ENCODE measurements around the gene CGREF1.
A peak's percentile ranks its signal among the peaks of the same experiment; 100 is the strongest.

Gene CGREF1

GRCh38 chr2:27054721-27055120, 64.2 kb downstream of the CGREF1 start:
- no peak overlapping the region for H3K4me3 ChIP-seq (ENCODE audit: low read depth, low read length)
- no peak overlapping the region for H3K27ac ChIP-seq
- DNase-seq, result no peak
- in situ Hi-C loops (cut with HindIII; ENCODE audit: low pct_ligation_motif_present, low sequenced_read_pairs), result no loop called here
- no peak for TF ChIP-seq CTCF (IDR thresholded peaks at IDR 0.05; ENCODE audit: low read depth, low read length, missing control alignments)
- no peaks in the 10 kb centered on the region for H3K27me3 ChIP-seq (replicated peaks)
- peaks cover 25% of the 10 kb centered on the region for H3K36me3 ChIP-seq (replicated peaks)

DNA sequence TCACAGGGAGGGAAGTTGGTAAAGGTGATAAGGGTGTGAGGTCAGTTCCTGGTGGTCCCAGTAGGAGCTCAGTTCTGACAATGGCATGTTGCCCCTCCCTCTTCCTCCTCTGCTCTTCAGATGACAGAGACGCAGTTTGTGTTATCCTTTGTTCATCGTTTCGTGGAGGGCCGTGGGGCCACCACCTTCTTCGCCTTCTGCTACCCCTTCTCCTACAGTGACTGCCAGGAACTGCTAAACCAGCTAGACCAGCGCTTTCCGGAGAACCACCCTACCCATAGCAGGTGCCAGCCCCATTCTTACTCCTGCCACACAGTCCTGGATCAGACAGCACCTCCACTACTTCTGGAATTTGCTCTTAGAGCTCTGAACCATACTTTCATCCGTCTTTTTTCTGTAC, 65.2 kb downstream of the CGREF1 start:
- DNase-seq, result no peak
- Histone ChIP-seq H3K27me3 (replicated peaks) (no peaks in the 10 kb centered on the region), H3K4me3 (ENCODE audit: low read depth, low read length) (no peak overlapping the region), H3K27ac (no peak overlapping the region), H3K36me3 (replicated peaks) (peaks cover 19% of the 10 kb centered on the region)
- TF ChIP-seq CTCF (IDR thresholded peaks at IDR 0.05; ENCODE audit: low read depth, low read length, missing control alignments), result no peak
- in situ Hi-C loops (cut with HindIII; ENCODE audit: low pct_ligation_motif_present, low sequenced_read_pairs), result no loop called here

DNA sequence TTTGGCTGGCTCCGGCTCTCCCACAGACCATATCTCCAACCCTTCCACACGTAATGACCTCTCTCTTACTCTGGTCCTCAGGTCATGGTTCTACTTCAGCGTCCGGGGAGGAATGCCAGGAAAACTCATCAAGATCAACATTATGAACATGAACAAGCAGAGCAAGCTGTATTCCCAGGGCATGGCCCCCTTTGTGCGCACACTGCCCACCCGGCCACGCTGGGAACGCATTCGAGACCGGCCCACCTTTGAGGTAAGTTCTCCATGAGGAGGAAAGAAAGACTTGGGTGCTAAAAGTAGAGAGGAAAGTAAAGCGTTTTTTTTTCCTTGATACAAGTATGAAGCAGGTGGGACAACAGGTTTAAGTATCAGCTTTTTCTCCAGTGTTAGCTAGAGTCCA, 65.6 kb downstream of the CGREF1 start:
- Histone ChIP-seq H3K27ac (no peak overlapping the region), H3K4me3 (ENCODE audit: low read depth, low read length) (no peak overlapping the region), H3K27me3 (replicated peaks) (no peaks in the 10 kb centered on the region), H3K36me3 (replicated peaks) (peaks cover 19% of the 10 kb centered on the region)
- TF ChIP-seq CTCF (IDR thresholded peaks at IDR 0.05; ENCODE audit: low read depth, low read length, missing control alignments), result no peak
- no peak for DNase-seq
- in situ Hi-C loops (cut with HindIII; ENCODE audit: low pct_ligation_motif_present, low sequenced_read_pairs), result no loop called here

DNA sequence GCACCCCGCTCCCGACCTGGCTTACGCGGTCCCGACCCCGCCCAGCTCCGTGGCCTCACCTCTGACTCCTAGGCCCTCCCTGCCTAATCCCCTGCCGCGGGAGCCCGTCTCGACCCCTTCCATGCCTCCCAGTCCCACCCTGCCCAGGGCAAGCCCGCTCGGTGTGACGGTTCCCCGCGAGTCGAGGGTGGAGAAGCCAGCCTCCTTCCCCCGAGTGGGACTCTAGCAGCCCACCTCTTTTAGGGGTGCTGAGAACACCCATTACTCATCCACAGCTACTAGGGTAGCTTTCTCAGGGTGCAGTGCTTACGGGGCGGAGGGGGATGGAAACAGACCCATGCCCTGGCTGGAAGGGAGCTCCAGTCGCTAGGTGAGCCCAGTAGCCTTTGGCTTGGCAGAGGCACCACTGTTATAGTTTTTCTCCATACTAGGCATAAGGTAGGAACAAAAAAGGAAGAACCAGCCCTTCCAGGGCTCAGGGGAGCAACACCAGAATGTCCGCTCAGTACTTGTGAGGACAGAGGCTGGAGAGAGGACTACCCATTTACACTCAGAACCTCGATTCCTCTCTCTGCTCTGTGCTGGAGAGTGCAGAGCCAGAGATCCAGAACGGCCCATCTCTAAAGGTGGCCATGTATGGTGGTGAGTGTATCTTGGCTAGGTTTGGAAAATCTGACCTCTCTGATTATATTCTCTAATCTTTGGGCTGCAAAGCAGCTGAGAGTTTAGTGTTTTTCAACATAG, 66.9 kb downstream of the CGREF1 start:
- Histone ChIP-seq H3K4me3 (ENCODE audit: low read depth, low read length) (peak overlapping the region; percentile 86), H3K27me3 (replicated peaks) (no peaks in the 10 kb centered on the region), H3K27ac (peak overlapping the region; percentile 71), H3K36me3 (replicated peaks) (peaks cover 13% of the 10 kb centered on the region)
- no peak for TF ChIP-seq CTCF (IDR thresholded peaks at IDR 0.05; ENCODE audit: low read depth, low read length, missing control alignments)
- DNase-seq, result no peak
- in situ Hi-C loops (cut with HindIII; ENCODE audit: low pct_ligation_motif_present, low sequenced_read_pairs), result no loop called here

GRCh38 chr2:27050996-27051901, 67.7 kb downstream of the CGREF1 start, which contains the start of gene AGBL5:
AGBL5 (plus strand) TSS chr2:27051668; CDS start chr2:27052959, 1,291 bp downstream.
- Histone ChIP-seq H3K27ac (peak within 1 kb of the TSS; percentile 71), H3K27me3 (replicated peaks) (no peaks in the 10 kb centered on the region), H3K36me3 (replicated peaks) (peaks cover 12% of the 10 kb centered on the region), H3K4me3 (ENCODE audit: low read depth, low read length) (peak within 1 kb of the TSS; percentile 86)
- DNase-seq, result peak; percentile 93
- TF ChIP-seq CTCF (IDR thresholded peaks at IDR 0.05; ENCODE audit: low read depth, low read length, missing control alignments), result no peak
- in situ Hi-C loops (cut with HindIII; ENCODE audit: low pct_ligation_motif_present, low sequenced_read_pairs), result no loop called here
